DOHH2 (cell line): ENCODE results near the gene ANKRD49.

Experiments used
- H3F3A ChIP-seq: fragments of 200-600 bp; sonication (generic), shearing (Covaris generic); 2 replicates; pipeline ENCODE4 v1.6.0; 2016; ENCODE audit warnings: antibody characterized with exemption, mild to moderate bottlenecking; ENCODE audit not compliant: control insufficient read depth, insufficient read depth
- H3K27ac ChIP-seq: fragments of 200-600 bp; sonication (generic); 2 replicates; pipeline ENCODE4 v1.5.1; 2014; ENCODE audit warnings: low read depth, mild to moderate bottlenecking, low read length, moderate library complexity
- H3K27me3 ChIP-seq: fragments of 200-600 bp; sonication (generic); 2 replicates; pipeline ENCODE4 v1.6.1; 2014; ENCODE audit warnings: mild to moderate bottlenecking, low read length, mixed read lengths; ENCODE audit not compliant: control insufficient read depth
- H3K36me3 ChIP-seq: fragments of 200-600 bp; sonication (generic); 2 replicates; pipeline ENCODE4 v1.6.1; 2014; ENCODE audit warnings: mild to moderate bottlenecking, low read length, moderate library complexity, mixed read lengths; ENCODE audit not compliant: control insufficient read depth
- H3K4me1 ChIP-seq: fragments of 200-600 bp; sonication (generic); 2 replicates; pipeline ENCODE4 v1.6.1; 2014; ENCODE audit warnings: mild to moderate bottlenecking, low read length, mixed read lengths; ENCODE audit not compliant: control insufficient read depth
- H3K4me2 ChIP-seq: fragments of 200-600 bp; sonication (generic); 2 replicates; pipeline ENCODE4 v1.6.0; 2014; ENCODE audit warnings: mild to moderate bottlenecking, low read length, moderate library complexity
- H3K4me3 ChIP-seq: fragments of 200-600 bp; sonication (generic); 2 replicates; pipeline ENCODE4 v1.5.1; 2014; ENCODE audit warnings: mild to moderate bottlenecking, low read length, mixed read lengths
- H3K79me2 ChIP-seq: fragments of 200-600 bp; sonication (generic); 2 replicates; pipeline ENCODE4 v1.6.1; 2014; ENCODE audit warnings: mild to moderate bottlenecking, low read length, mixed read lengths; ENCODE audit not compliant: control insufficient read depth
- H3K9me2 ChIP-seq: fragments of 200-600 bp; sonication (generic); replicated peaks from 2 replicates; pipeline ENCODE4 v1.6.1; 2014; ENCODE audit warnings: mild to moderate bottlenecking, low read length, mixed read lengths; ENCODE audit not compliant: control insufficient read depth
- H3K9me3 ChIP-seq: fragments of 200-600 bp; sonication (generic); 2 replicates; pipeline ENCODE4 v1.6.1; 2014; ENCODE audit warnings: antibody characterized with exemption, low read length, mixed read lengths; ENCODE audit not compliant: control insufficient read depth, insufficient read depth
- H4K20me1 ChIP-seq: fragments of 200-600 bp; sonication (generic); 2 replicates; pipeline ENCODE4 v1.6.0; 2014; ENCODE audit warnings: low read depth, mild to moderate bottlenecking, antibody characterized with exemption, low read length, moderate library complexity; ENCODE audit not compliant: control insufficient read depth, insufficient read depth
- CTCF ChIP-seq: fragments of 200-600 bp; sonication (generic); IDR thresholded peaks from one replicate; pipeline ENCODE4 v1.5.1; 2014; ENCODE audit warnings: antibody characterized with exemption, mild to moderate bottlenecking, low read depth, low read length; ENCODE audit not compliant: poor library complexity, severe bottlenecking
- EZH2phosphoT487 ChIP-seq: fragments of 200-600 bp; sonication (generic); IDR thresholded peaks from 2 replicates; pipeline ENCODE4 v1.6.1; 2017; ENCODE audit warnings: borderline replicate concordance, mild to moderate bottlenecking, antibody characterized with exemption, low read length, moderate library complexity, mixed read lengths

The ANKRD49 gene

GRCh38 chr11:94519478-94520084 is 25.8 kb downstream of the ANKRD49 start:
- Histone ChIP-seq H3K4me3 (no peak overlapping the region), H3K9me3 (no peaks in the 10 kb centered on the region), H4K20me1 (no peaks in the 10 kb centered on the region), H3K27ac (no peak overlapping the region), H3K9me2 (no peaks in the 10 kb centered on the region), H3K36me3 (no peaks in the 10 kb centered on the region), H3K4me2 (no peak overlapping the region), H3K27me3 (peaks cover 2% of the 10 kb centered on the region; the same call in 1 of the 2 replicates), H3F3A (no peaks in the 10 kb centered on the region), H3K79me2 (no peaks in the 10 kb centered on the region), H3K4me1 (no peaks in the 10 kb centered on the region)
- TF ChIP-seq EZH2phosphoT487 (no peak), CTCF (peak; percentile 60)

- H3K27me3 ChIP-seq: peaks cover 2% of the 10 kb centered on the region; the same call in 1 of the 2 replicates
These were observed 27.9 kb downstream of the ANKRD49 start for GRCh38 chr11:94521684-94522083.

GRCh38 chr11:94524341-94524740 is 30.6 kb downstream of the ANKRD49 start:
- H3K9me3 ChIP-seq: no peaks in the 10 kb centered on the region
- H3F3A ChIP-seq: no peaks in the 10 kb centered on the region
- H3K27me3 ChIP-seq: peaks cover 2% of the 10 kb centered on the region; the same call in 1 of the 2 replicates
- TF ChIP-seq EZH2phosphoT487 (no peak), CTCF (no peak)
- no peak overlapping the region for H3K27ac ChIP-seq
- H3K4me1 ChIP-seq: no peaks in the 10 kb centered on the region
- H3K4me2 ChIP-seq: no peak overlapping the region
- no peaks in the 10 kb centered on the region for H3K79me2 ChIP-seq
- no peaks in the 10 kb centered on the region for H3K9me2 ChIP-seq
- no peak overlapping the region for H3K4me3 ChIP-seq
- H3K36me3 ChIP-seq: no peaks in the 10 kb centered on the region
- no peaks in the 10 kb centered on the region for H4K20me1 ChIP-seq

More at GRCh38 chr11:94521684-94522083, 27.9 kb downstream of the ANKRD49 start:
- Histone ChIP-seq H3K9me2 (no peaks in the 10 kb centered on the region), H3K36me3 (no peaks in the 10 kb centered on the region), H3K9me3 (no peaks in the 10 kb centered on the region), H3K4me2 (no peak overlapping the region), H3K4me3 (no peak overlapping the region), H3K27ac (no peak overlapping the region), H3K79me2 (no peaks in the 10 kb centered on the region), H3F3A (no peaks in the 10 kb centered on the region), H3K4me1 (no peaks in the 10 kb centered on the region), H4K20me1 (no peaks in the 10 kb centered on the region)
- TF ChIP-seq CTCF (peak; percentile 32), EZH2phosphoT487 (no peak)
